GM18517 (cell line): Measurements from ENCODE around the gene JMJD6.
"Not testable (repeated sequence)": the region's sequence is repeated elsewhere in the genome, so short reads cannot be mapped to it uniquely, and the experiment has no call there.

Experiments
- ATAC-seq: cut with Tn5 transposase; IDR thresholded peaks from one replicate; pipeline ENCODE4 v1.9.1; 2021; ENCODE audit warnings: mild to moderate bottlenecking, moderate library complexity; ENCODE audit not compliant: unreplicated experiment

Gene JMJD6

DNA sequence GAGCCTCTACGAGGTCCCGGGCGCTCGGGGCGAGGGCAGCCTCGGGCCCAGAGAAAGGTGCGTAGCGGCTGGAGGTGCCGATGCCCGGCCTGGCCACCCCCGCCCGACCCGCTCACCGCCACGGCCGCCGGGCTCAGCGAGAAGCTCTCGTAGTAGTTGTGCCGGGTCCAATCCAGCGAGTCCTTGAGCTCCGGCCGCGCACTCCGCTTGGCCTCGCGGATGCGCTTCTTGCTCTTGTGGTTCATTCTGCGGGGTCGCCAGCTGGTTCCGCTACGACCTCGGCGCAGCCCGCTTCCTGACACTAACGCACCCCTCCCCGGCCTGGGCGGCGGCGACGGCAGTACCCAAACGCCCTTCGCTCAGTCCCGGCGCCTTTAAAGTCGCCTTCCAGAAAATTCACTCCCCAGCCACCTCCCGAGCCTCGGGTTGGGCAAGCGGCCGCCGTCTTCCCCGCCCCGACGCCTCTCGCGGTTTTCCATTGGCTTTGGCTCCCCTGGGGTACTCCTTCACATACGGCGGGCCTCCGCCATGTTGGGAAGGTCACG lies at the start of gene JMJD6:
TSS of gene JMJD6 (minus strand) at position 376 of the 545 bp plus-strand sequence. CDS start at position 245, 131 bp downstream.
- peak; percentile 67 for ATAC-seq

DNA sequence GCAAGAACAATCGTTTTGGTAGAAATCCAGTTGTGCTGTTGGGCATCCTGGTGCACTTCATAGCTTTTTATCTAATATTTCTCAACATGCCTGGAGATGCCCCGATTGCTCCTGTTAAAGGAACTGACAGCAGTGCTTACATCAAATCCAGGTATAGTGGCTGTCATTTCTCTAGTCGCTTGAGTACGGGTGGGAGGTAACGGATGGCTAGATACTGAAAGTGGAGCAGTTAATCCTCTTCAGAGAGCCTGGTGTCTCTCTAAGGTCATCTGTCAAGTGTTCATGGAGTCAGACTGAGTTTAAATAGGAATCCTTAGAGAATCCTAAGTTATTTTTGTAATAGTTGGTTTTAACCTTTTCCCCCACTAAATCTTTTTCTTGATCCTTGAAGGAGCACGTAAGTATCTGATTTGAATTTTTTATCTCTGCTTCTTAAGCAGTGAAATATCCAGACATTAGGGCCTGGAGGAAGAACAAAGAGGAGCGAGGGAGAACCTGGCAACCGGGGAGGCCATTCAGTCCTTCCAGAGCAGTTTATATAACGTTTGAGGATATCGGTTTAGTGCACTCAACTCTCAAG lies 48.7 kb upstream of the JMJD6 start:
- no peak for ATAC-seq

- no peak for ATAC-seq
These were observed 46.6 kb upstream of the JMJD6 start for GRCh38 chr17:76772842-76773525.

GRCh38 chr17:76758570-76758969 lies 32.2 kb upstream of the JMJD6 start:
- ATAC-seq = no peak

DNA sequence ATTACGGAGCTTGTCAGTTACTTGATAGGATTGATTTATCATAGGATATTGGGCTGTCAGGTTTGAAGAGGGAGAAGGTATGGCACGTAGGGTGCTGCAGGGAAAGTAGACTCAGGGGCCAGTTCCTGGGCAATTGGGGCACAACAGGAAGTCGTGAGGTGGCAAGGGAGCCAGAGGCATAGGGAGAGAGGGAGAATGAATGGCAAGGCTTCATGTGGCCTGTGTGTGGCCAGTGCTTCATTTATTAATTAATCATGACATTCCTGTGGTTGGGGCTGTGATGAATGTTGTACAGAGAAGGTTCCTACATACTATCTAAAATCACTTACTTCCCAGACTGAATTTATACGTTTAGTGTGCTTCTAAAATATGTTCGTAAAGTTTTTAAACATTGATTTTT lies 30.9 kb upstream of the JMJD6 start:
- no peak for ATAC-seq

DNA sequence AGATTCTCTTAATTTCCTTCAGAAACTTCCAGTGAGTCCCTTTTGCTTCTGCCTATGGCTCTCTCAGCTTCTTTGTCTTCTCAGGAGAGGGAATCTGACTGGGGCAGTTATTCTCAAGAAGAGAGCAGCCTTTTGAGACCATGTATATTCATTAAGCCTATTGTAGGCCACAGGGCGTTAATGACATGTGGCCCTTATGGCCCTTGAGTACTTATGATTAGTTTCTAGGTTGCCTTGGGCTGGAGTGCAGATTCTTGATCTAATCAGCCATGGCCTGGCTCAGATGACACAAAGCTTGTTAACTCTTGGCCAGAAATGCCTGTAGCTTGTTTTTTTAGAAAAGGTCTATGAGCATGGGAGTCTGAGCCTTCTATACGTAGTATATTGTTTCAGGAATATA lies 28.9 kb upstream of the JMJD6 start:
- ATAC-seq = no peak

DNA sequence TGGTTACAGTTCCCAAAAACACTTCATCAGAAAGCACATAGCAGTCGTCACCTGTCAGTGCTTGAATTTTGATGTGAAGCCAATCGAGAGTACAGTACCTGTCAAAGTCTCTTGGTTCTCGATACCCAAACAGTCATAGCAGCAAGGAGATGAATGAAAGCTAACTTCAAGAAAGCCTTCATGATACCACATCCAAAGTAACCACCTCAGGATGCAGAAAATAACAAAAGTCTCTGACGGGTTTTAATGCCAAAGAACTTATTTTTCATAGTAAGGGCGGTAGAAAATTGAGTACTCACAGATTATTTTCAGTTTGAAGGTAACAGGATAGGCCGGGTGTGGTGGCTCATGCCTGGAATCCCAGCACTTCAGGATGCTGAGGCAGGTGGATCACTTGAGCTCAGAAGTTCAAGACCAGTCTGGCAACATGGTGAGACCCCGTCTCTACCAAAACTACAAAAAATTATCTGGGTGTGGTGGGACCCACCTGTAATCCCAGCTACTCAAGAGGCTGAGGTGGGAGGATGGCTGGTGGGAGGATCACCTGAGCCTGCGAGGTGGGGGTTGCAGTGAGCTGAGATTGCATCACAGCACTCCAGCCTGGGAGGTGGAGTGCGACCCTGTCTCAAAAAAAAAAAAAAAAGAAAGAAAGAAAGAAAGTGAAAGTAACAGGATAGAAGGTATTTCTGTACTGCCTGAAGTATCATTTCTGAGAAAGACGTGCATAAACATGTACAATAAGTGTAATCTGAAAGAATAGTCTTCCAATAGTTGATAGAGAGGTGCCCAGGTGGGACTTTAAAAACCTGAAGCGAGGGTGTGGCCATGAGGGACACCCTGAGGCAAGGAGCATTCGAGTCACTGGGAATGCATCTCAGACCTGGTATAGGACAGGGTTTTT lies 26.9 kb upstream of the JMJD6 start:
- ATAC-seq = no peak

DNA sequence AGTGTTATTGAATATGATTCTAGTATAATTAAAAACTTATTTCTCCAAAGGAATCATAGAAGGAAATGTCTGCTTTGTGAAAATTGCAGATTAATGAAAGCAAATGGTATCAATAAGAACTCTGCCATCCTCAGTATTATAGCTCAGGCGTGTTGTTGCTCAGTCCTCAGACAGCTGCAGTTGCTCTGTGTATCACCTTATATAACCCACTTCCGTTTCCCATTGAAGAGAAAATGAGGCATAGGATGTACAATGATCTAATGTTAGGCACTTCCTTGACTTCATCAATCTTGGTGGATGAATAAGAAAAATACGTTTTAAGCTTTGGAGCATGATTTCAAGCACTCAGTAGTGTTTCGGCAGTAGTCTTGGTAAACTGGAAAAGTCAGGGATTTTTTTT lies 25.6 kb upstream of the JMJD6 start:
- ATAC-seq = no peak

DNA sequence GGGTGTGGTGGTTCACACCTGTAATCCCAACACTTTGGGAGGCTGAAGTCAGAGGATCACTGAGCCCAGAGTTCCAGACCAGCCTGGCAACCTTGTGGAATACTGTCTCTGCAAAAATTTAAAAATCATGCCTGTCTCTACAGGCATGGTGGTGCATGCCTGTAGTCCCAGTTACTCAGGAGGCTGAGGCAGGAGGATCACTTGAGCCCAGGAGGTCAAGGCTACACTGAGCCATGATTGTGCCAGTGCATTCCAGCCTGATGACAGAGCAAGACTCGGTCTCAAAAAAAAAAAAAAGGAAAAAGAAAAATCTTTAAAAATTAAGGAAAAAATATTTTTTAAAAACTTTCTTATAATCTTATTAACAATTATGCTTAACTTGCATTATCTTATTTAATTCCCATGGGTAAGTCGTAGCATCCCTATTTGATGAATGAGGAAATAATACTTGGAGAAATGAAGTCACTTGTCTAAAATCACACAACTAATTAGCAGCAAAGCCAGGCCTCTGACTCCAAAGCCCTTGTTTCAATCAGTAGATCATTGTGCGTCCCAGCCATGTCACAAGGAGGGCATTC lies 25.1 kb upstream of the JMJD6 start:
- ATAC-seq = no peak

- ATAC-seq = no peak
These were observed 22.3 kb upstream of the JMJD6 start for GRCh38 chr17:76748657-76749056.

- ATAC-seq = no peak
These were observed 21.4 kb upstream of the JMJD6 start for GRCh38 chr17:76747716-76748363.

GRCh38 chr17:76745785-76746184 lies 19.4 kb upstream of the JMJD6 start:
- not testable (repeated sequence) for ATAC-seq

GRCh38 chr17:76744747-76745146 lies 18.3 kb upstream of the JMJD6 start:
- no peak for ATAC-seq

DNA sequence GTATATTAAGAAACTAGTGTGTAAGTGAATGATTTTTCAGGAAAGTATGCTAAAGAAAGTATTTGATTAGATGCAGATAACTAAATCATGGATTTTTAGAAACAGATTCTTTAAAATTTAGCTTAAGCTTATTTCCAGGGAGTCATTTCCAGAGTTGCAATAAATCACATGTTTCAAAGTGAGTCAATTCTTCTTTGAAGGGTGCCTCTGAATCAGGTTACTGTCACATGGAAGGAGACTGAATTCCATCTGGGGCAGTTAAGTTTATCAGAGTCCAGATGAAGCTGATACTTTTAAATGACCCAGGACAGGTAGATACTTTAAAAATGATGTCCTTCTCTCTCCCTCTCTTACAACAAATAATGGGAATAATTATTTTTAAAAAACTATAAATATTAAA lies 16.6 kb upstream of the JMJD6 start:
- no peak for ATAC-seq

DNA sequence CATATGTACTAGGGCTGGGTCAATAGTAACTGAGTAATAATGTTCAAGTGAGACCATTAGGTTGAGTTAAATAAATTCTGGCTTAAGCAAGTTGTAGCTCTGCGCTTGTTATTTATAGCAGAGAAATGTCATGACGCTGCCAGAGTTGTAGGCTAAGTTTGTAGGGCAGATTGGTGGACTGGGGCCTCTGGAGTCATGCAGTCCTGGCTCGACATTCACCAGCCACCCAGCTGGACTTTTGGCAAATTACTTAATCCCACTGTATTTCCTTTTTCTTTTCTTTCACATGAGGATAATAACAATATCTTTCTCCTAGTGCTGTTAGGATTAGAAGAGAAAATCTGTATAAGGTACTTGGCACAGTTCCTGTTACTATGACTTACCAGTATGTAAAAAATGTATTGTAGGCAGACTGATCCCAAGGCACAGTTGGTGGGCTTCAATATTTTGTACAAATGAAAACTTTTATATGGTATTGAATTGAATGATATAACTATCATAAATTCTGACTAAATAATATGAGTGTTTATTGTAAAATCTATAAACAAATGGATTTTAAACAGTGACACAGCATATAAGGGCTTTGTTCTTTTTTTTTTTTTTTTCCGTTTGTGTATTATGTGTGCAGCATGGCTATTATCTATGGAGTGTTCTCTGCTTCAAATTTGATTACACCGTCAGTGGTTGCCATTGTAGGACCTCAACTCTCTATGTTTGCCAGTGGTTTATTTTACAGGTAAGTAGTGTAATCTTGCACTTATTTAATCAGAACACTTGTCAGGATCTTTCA lies 14.1 kb upstream of the JMJD6 start:
- ATAC-seq = no peak

DNA sequence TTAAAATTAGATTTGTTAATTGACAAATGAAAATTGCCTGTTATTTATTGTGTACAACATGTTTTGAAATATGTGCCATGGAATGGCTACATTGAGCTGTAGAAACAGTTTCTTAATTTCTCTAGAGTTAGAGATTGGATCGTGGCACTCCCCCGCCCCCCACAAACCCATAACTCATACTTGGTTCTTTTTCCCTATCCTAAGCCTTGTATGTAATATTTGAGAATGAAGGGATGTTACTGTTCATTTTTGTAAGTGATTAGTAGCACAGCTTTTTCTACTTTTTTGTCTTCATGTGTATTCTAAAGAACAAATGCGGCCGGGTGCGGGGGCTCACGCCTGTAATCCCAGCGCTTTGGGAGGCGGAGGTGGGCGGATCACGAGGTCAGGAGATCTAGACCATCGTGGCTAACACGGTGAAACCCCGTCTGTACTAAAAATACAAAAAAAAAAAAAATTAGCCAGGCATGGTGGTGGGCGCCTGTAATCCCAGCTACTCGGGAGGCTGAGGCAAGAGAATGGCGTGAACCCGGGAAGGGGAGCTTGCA lies 13.2 kb upstream of the JMJD6 start:
- ATAC-seq = not testable (repeated sequence)

DNA sequence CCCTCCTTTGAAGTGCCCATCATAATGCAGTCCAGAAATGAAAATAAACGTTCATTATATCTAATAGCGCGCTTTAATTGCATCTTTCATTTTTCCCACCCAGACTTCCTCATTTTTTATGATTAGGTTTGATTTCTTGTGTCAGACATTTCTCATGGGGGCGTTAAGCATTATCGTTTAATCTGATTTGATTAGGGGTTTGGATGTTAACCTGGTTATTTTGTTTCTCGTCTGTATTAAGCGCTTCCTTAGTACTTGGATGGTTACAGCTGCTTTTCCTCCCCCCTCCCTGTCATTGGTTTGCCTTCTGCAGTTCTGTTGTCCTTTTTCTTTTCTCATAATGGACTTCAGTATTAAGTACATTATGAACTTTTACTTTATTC lies 12.1 kb upstream of the JMJD6 start:
- ATAC-seq = no peak

GRCh38 chr17:76737676-76738467 lies 11.5 kb upstream of the JMJD6 start, which contains the start of gene MFSD11:
Gene MFSD11 (plus strand): TSS chr17:76738119. CDS start chr17:76738353, 234 bp downstream.
- ATAC-seq = peak; percentile 42
